OCI-LY7 (cell line): Measurements from ENCODE around the gene F13A1.

ENCODE experiments used
- EZH2phosphoT487 ChIP-seq: fragments of 200-600 bp; sonication (generic); IDR thresholded peaks from 2 replicates; pipeline ENCODE4 v1.6.1; 2018; ENCODE audit warnings: low read depth, borderline replicate concordance, mild to moderate bottlenecking, mixed run types, antibody characterized with exemption, low read length, moderate library complexity, mixed read lengths
- TF ChIP-seq, protein P1 (sequence below): fragments of 200-600 bp; sonication (generic); conservative IDR thresholded peaks from 2 replicates; pipeline ENCODE4 v1.5.1; 2014; ENCODE audit warnings: mild to moderate bottlenecking, antibody characterized with exemption, low read length, moderate library complexity, mixed read lengths

DNA sequence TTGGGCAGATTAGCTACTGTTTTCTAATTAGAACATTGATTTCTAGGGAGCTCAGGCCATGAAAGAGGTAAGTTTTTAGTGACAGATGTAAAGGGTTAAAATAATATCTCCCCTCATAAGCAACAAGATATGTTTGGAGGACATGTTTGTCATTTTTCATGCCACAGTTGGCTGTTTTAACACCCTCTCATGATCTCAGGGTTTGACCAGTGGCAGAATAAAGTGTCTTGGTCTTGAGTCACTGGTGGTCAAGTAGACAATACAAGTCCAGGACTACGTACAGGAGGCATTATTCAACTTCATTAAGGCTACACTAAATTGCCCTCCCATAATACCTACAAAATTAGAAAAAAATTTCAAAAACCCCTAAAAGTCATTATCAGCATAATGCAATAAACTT, 92.6 kb downstream of the F13A1 start:
- TF ChIP-seq, protein P1, sequence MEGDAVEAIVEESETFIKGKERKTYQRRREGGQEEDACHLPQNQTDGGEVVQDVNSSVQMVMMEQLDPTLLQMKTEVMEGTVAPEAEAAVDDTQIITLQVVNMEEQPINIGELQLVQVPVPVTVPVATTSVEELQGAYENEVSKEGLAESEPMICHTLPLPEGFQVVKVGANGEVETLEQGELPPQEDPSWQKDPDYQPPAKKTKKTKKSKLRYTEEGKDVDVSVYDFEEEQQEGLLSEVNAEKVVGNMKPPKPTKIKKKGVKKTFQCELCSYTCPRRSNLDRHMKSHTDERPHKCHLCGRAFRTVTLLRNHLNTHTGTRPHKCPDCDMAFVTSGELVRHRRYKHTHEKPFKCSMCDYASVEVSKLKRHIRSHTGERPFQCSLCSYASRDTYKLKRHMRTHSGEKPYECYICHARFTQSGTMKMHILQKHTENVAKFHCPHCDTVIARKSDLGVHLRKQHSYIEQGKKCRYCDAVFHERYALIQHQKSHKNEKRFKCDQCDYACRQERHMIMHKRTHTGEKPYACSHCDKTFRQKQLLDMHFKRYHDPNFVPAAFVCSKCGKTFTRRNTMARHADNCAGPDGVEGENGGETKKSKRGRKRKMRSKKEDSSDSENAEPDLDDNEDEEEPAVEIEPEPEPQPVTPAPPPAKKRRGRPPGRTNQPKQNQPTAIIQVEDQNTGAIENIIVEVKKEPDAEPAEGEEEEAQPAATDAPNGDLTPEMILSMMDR = no peak
- no peak for TF ChIP-seq EZH2phosphoT487
